GM19324 (cell line): ENCODE results near the gene GPC6.

ENCODE experiments used
- ATAC-seq: cut with Tn5 transposase; IDR thresholded peaks from one replicate; pipeline ENCODE4 v1.9.1; 2021; ENCODE audit warnings: mild to moderate bottlenecking, moderate library complexity; ENCODE audit not compliant: unreplicated experiment, low FRiP score

Gene GPC6

DNA sequence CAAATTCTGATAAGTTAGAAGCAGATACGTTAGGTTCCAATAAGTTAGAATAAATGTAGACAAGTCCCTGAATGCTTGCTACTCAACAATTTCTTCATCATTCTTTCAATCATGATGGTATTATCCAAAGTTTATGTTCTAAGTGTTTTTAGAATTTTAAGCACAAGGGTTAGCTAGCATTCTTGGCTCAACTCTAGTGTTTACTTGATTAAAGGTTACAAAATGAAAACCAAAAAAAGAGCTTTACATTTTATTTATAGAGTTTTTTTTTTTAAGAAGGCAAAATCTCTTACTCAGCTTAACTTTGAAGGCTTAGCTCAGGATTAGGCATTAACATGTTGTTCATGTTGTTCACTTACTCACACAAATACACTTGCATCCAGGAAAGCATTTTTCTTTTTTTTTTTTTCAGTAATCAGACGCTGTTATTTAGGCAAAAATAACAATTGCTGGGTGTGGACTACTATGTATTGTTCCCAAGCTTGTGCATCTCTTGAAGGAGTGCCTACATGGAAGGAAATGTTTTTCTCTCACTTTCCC is 832.3 kb downstream of the GPC6 start:
- ATAC-seq: no peak

DNA sequence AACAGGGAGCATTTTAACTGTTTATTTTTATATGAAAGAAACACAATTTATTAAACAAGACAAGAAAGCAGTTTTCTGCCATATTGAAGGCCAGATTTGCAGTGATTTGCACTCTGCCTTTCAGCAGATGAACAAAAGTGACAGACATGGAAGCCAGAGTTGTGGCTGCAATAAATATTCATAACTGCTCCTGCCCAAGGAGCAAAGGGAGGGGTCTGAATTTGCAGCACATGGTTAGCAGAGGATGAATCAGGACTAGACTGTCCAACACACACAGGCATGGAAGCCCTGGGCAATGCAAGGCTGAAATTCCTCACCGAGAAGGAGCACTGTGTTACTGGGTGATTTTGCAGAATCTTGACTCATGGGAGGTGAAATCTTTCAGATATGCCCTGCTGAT is 834.7 kb downstream of the GPC6 start:
- no peak for ATAC-seq

DNA sequence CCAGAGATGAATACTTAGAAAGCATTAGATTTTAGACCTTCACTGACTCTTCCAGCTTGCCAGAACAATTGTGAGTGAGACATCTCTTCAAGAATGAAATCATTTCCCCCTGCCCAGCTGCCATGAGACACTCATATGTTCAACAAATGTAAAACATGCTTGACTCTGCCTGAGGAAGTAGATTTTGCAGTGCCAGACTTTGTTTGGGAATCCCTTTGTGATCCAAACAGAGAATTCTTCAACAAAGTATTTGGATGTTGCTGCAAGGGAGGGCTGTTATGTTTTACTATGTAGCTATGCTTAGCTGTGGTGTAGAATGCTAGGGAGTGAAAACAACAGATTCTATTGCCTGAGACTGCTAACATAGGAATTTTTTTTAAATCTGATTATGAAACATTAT is 836.5 kb downstream of the GPC6 start:
- ATAC-seq: no peak

DNA sequence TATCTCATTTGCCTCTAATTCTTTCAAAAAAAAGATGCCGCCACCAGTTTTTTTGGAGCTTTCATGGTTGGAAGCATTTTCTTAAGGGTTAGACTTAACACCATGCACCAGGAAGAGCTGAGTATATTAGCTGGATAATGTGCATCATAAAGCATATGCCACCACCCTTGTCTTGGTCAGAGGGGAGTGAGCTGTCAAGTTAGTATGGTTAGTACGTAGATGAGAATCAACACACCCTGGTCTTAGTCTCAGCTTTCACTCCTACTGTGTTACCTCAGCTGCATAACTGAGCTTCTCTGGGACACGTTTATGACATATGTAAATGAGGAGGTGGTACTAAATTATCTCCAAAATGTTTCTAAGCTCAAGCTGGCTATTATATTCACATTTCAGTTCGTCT is 837.2 kb downstream of the GPC6 start:
- ATAC-seq: no peak

DNA sequence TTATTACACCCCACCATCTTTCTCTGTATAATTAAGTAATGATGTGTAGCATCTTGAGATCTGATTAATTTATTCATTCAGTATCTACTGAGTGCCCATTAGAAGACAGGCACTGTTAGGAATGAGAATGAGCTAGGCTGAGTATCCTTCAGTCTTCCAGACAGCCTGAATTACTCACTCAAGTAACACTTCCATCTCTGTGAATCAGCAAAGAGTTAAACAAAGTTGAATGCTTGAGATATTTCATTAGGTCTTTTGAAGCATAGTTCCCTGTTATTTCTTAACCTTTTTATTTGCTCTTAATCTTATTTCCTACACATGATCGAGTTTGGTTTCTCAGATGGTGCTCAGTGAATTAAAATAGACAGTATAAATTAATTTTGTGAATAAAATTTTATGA is 839.1 kb downstream of the GPC6 start:
- no peak for ATAC-seq

DNA sequence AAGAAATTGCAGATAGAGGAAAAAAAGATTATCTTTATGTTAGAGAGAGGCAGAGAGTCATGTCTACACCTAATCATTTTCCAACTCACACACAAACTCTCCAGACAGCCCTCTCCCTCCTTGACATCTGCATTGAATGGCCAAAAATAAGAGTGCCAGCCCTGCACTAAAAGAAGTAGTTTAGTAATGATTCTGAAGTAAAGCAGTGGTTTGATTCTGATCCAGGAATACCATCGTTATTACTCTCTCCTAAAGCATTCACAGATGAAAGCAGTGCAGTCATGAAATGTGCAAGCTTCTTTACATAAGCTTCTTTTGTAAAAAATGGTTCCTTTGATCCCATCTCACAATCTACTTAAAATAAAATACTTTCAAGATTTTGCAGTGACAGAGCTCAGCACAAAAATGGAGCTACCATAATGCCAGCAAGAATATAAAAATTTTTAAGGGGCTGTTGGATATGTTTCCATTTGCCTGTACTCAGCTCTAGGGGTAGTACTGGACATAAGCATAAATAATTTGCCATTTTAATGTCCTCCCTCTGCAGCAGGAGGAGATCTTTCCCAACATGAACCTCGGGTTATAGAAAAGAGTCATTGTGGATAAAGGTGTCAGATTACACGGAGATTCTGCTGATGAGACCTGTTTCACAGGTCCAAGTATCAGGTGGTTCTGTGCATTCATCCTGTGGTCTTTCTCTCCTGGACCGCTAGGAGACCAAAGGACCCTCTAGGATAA is 846.6 kb downstream of the GPC6 start:
- ATAC-seq: no peak

DNA sequence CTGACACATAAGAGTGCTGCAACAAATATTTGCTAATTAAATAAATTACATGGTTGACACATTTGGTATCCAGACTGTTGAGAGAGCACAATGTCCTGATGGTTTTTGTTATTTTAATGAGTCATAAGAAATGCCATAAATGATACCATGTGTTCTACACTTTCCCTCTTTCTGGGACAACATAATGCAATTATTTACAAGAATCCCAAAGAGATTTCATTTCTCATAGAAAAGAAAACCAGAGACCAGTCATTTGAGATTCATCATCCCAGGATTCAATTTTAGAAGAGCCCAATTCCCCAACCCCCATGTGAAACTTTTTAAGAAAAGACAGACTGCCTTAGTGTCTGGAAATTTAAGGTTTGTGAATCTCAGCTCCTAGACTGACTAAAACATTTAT is 853.3 kb downstream of the GPC6 start:
- no peak for ATAC-seq

DNA sequence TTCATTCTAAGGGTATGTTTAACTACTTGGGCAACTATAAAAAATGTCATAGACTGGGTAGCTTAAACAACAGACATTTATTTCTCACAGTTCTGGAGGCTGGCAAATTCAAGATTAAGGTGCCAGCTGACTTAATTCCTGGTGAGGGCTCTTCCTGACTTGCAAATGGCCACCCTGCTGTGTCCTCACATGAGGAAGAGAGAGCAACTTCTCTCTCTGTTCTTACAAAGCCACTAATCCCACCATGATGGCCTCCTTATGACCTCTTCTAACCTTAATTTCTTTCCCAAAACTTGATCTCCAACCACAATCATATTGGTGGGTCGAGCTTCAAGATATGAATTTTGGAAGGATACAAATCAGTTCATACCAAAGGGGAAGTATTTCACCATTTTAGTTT is 853.9 kb downstream of the GPC6 start:
- no peak for ATAC-seq

DNA sequence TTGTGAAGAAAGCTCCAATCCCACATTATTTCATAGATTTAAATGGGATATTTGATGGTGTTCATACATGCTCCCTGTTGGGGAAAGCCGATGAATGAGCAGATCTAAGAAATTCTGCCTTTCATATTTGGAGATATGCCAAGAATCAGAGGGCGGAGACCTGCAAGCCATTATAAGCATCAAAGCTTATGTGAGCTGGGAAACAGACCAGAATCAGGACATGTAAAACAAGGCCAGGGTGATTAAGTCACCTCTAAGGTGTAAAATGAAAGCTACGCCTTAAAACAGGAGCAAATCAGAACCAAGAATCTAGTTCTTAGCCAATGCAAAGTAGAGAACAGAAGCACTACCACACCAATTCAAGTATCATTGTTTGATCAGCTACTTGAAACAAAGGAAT is 860.5 kb downstream of the GPC6 start:
- ATAC-seq: no peak

DNA sequence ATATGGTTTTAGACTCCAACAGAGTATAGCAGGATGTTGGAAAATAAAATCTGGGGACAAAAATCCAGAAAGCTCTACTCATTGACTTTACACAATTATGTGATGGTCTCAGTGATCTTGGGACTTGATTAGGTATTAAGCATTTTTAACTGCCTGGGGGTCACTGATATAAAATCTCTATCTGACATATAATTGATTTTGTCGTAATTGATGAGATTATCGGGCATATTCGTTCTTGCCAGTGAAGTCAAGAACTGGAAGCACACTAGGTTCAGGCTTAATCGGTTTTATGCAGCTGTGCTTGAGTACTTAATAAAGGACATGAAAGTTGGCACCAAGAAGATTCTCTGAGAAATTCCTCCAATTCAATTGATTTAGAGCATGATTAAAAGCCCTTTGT is 862.1 kb downstream of the GPC6 start:
- ATAC-seq: no peak

DNA sequence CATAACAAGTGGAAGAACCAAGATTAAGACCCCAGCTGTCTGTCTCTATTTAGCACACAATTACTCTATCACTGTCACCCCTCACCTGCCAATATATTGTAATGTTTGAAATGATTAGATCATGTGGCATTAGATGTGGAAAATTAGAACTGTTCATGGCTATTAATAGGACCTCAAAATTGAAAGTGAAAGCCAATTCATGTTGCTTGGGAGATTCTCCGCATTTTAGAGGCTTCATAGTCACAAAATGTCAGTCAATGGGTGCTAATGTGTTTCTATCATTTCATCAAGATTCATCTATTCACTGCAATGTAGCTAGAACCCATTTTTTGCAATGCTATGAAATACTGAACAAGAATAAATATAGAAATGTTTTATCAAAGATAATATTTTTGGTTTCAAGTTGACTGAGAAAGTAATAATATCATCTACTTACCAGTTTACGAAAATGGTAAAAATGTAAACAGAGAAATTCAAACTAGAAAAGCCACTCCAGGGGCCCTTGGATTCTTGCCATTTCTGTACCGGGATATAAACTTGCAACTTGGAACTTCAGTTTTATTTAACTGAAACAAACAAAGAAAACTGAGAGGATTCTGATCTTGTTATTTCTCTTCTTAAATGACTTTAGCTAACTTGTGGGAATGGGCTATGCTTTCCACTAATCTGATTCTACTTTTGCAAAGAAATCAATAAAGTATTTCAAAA is 864.3 kb downstream of the GPC6 start:
- no peak for ATAC-seq

DNA sequence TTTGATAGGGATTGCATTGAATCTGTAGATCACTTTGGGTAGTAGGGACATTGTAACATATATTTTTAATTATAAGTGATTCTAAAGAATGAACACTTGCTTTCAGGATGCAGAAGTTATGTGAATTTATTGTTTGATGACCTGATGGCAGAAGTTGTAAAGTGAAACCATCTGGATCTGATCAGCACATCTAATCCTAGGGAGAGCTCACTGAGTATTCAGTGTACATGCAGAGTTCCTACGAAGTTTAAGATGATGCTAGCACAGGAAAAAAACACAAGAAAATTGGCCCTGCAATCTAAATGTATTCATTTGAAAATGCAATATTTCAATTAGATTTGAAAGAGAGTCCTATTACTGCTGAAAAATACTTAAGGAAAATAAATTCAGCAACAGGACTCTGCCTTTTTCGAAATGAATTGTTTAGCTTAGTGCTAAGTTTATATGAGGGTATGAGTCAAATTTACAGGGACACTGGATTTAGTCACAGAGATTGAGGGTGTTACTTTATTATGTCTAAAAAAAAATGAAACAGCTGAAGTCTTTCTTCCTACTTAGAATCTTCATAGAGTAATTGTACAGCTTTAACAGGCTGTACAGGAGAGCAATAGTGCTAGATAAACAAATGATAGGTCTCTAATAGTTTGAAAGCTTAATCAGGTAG is 867.2 kb downstream of the GPC6 start:
- no peak for ATAC-seq

DNA sequence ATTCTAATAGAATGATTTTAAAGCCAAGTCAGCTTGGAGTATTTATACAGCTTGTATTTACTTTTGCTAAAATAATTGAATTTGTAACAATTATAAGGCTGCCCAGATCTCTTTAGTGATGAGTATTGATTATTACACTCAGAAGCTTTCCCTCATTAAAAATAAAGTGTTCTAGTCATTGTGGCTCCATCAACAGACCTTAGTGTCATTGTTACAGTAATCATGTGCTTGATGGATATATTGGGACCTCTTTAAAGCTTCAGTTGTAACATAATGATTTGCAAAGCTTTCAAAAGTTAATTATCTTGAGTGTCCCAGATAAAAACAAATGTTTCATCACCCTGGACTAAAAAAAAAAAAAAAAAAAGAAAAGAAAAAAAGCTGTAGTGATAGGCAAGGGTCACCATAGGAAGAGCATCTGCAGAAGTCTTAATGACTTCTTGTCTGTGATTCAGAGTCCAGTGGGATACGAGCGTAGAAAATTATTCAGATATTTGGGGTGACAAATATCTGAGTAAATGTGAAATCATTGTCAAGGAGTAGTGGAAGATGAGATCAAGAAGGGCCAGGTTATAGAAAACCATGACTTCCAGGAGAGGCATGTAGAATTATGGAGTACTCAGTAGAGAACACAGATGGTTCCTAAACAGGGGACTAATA is 883.2 kb downstream of the GPC6 start:
- no peak for ATAC-seq

DNA sequence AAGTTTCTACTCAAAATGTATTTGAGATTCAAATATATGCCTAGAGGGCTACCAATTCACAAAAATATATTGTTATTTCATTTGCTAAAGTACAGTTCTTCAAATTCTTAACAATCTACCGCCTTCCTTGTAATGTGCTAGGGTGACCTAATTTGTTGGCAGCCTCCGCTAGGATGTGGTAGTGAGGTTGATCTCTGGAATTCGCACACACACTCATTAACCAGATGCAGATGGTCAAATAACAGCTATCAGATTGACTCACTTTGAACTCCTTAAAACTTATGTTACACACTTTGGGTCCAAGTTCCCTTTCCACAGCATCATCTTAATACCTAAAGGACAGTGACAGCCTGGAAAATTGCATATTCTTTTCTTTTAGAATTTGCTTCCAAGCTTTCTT is 885.6 kb downstream of the GPC6 start:
- ATAC-seq: no peak

DNA sequence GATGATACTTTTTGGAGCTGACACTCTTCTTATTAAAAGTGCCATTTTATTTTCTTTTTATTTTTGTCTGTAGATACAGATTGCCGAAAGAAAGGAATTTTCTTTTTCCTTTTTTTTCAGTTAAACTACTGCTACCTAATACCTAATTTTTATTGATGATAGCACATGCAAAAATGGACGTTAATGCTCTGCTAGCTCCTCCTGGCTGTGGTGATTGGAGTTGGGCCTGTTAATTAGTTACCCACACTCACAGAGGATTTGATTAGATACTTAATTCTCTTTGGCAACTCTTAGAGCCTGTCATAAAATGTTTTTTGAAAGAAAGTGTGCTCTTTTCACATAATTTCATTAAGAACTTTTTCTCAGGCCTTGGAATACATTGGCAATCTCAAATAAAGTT is 886.1 kb downstream of the GPC6 start:
- ATAC-seq: no peak

DNA sequence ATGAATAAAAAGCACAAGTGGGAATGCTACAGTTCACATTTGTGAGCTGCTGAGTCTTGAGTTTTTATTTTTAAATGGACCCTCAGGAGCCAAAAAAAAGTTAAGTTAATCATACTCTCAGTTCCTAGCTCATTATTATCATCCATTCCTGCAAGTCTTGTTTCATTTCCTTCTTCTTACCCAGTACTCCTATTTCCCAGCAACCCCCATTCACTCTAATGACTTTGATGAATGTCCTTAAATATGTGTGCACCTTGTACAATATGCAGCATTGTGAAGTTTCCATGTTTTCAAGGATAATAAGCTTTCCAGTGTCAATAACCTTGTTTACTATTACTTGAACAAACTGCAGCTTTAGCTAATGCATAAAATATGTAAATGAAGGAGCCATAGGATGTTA is 886.6 kb downstream of the GPC6 start:
- ATAC-seq: no peak

DNA sequence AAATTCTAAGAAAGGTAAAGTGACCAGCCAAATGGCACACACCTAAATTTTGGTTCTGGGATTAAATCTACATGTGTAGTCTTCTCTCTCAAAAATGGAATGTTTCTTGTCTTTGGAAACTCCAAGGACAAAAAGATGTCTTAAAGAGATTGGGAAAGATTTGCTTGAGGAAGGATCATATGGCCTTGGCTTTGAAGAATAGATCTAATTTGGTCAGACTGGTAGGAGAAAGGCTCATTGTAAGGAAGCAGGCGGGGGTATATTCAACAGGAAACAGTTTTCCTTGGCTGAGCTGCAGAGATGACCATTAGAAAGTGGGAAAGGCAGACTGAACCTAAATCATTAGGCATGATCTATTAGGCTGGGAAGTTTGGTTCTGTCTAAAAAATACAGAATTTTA is 887.6 kb downstream of the GPC6 start:
- no peak for ATAC-seq

DNA sequence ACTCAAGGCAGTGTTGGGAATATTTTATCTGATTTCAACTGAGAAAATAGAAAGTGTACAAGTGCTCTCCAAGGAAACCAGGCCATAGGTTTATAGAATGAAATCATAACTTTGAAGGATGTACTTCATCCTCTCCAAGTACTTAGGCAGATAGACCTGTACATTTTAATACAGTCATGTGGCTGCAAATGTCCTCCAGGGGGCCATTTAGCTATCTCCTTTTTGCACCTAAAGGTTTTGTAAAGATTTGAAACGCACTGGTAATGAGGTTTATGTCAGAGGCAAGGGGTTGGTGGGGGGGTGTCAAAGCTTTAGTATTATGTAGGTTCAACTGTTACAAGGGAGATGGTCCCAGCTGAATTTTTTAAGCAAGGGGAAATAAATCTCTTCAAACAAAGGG is 888.4 kb downstream of the GPC6 start:
- ATAC-seq: no peak

DNA sequence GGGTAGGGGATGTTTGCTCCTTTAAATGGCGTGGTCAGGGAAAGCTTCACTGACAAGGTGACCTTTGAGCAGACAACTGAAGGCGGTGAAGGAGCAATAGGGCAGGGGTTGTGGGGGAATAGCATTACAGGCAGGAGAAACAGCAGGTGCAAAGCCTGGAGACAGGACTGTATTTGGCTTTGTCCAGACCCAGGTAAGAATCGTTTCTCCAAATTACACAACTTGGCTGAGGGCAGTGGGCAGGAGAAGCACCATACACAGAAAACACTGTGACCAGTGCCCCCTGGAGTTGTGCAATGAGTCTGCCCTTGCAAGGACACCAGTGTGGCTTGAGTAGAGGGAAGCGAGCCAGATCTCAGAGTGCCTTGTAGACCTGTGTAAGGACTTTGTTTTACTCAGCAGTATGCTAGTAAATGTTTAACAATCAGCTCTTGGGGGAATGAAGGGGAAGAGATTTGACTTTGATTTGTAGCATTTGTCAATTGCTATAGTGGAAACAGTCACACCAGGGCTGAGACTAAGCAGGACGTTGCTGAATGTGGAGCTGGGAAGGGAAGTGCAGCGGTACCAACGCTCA is 892.8 kb downstream of the GPC6 start:
- ATAC-seq: no peak

DNA sequence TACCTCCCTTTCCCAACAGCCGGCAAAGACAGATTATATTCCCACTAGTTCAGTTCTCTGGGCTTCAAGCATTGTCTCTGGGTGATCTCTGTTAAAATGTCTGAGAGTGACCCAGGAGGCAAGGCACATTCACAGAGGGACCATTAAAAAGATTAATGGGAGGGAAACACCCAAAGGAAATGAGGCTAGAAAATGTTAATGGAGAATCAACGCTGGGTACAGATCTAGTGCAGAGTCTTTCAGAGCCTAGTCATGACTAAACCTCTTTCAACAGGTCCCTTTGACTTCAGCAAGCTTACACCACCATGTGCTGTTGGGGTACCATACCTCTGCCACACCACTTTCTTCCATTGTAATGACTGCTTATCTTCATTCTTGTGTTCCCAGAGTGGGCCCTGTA is 894.3 kb downstream of the GPC6 start:
- ATAC-seq: no peak

DNA sequence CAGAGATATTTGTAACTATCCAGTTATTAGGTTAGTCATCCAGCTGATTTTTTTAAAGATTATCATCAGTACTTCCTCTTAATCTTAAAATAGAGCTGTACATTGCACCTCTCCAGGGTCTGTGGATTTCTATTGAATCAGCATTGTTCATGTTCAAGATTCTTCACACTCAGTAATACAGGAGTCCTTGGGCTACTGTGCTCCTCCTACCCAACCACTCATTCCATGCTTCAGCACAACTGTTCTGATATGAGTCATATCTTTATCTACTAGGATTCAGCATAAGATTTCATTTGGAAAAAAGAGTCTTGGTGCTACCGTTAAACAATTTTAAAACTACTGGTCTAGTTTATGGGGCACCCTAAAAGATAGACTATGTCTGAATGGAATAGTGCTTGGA is 895.1 kb downstream of the GPC6 start:
- ATAC-seq: no peak
